NT2/D1 (cell line): ENCODE data around the gene TLL2.

ENCODE experiments used
- DNase-seq: peaks from one replicate; pipeline ENCODE4 v3.0.0-alpha.2; 2011; ENCODE audit warnings: low read depth, low spot score
- H3K27me3 ChIP-seq: 2 replicates; pipeline ENCODE4 v1.6.0; 2011; ENCODE audit warnings: mild to moderate bottlenecking; ENCODE audit not compliant: insufficient read length, insufficient read depth
- H3K36me3 ChIP-seq: 2 replicates; pipeline ENCODE4 v1.6.1; 2011; ENCODE audit warnings: mild to moderate bottlenecking, low read length, mixed read lengths; ENCODE audit not compliant: insufficient read depth, insufficient read length
- H3K4me1 ChIP-seq: 2 replicates; pipeline ENCODE4 v1.5.1; 2011; ENCODE audit not compliant: insufficient read depth, insufficient read length
- H3K4me3 ChIP-seq: 2 replicates; pipeline ENCODE4 v1.5.1; 2011; ENCODE audit warnings: low read depth; ENCODE audit not compliant: insufficient read length
- H3K9ac ChIP-seq: 2 replicates; pipeline ENCODE4 v1.6.0; 2011; ENCODE audit warnings: low read depth; ENCODE audit not compliant: insufficient read length
- H3K9me3 ChIP-seq: 2 replicates; pipeline ENCODE4 v1.5.1; 2011; ENCODE audit warnings: mild to moderate bottlenecking, low read length; ENCODE audit not compliant: insufficient read depth
- SUZ12 ChIP-seq: IDR thresholded peaks from 2 replicates; pipeline ENCODE4 v1.6.1; 2011; ENCODE audit not compliant: insufficient read length, insufficient read depth; ENCODE audit errors: extremely low read depth
- YY1 ChIP-seq: IDR thresholded peaks from 2 replicates; pipeline ENCODE4 v1.6.1; 2011; ENCODE audit not compliant: insufficient read length, insufficient read depth
- ZNF274 ChIP-seq: IDR thresholded peaks from 2 replicates; pipeline ENCODE4 v1.6.1; 2011; ENCODE audit warnings: mild to moderate bottlenecking, low read depth, low read length

The TLL2 gene

DNA sequence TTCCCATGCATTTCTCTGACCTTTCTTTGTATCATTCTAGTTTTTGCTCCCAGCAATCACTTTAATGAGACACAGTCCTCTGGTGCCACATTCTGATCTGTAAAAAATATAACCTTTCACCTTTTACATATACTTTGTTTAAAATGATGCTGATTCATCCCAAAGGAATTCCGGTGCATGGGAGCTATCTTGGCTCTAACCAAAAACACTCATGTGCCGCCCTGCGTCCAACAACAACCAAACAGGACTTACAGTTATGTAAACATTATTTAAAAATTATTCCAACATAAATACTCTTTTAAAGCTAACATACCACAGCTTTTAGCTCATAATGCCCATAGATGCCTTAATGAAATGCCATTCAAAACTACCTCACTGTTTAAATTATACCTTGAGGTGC, 147.2 kb downstream of the TLL2 start:
- no peaks in the 10 kb centered on the region for H3K27me3 ChIP-seq
- TF ChIP-seq YY1 (no peak), ZNF274 (no peak), SUZ12 (no peak)
- DNase-seq = no peak
- no peaks in the 10 kb centered on the region for H3K4me1 ChIP-seq
- H3K4me3 ChIP-seq = no peak overlapping the region
- no peaks in the 10 kb centered on the region; the same call in 1 of the 2 replicates for H3K9me3 ChIP-seq
- no peak overlapping the region for H3K9ac ChIP-seq
- H3K36me3 ChIP-seq = no peaks in the 10 kb centered on the region

DNA sequence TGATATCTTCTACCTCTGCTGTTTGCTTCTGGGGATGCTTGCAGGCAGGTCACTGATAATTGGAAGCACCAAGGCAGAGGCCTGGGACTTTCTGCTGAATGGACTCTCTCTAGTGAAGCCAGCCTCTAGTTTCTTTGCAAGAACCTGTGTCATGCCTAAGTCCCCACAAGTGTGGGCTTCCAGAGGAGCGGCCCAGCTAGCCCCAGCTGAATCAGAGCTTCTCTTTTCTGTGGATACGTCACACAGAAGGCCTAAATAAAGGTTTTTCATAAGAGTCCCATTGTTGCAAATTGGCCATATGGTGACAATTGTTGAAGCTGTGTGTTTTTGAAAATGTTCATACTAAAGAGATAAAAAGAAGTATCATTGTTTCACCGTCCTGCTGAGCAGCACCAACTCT, 148.2 kb downstream of the TLL2 start:
- Histone ChIP-seq H3K9ac (no peak overlapping the region), H3K36me3 (no peaks in the 10 kb centered on the region), H3K4me3 (no peak overlapping the region), H3K4me1 (no peaks in the 10 kb centered on the region), H3K9me3 (no peaks in the 10 kb centered on the region; the same call in 1 of the 2 replicates), H3K27me3 (no peaks in the 10 kb centered on the region)
- DNase-seq = no peak
- TF ChIP-seq SUZ12 (no peak), YY1 (no peak)

DNA sequence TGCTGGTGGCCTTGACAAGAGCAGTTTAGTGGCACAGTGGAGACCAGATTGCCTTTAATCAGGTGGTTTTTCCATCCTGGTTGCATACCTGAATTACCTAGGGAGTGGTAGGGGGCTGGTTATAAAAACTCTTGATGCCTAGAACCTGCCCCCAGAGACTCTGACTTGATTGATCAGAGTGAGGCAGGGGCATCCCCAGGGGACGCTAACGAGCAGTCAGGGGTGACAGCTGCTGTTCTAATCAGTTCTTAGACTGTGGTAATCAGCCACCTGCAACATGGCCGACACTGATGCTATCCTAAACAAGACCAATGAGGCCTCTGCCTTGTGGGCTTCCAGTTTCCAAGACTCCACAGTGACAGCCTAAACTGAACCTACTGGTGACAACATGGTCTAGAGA, 153.0 kb downstream of the TLL2 start:
- no peak overlapping the region for H3K4me3 ChIP-seq
- TF ChIP-seq SUZ12 (no peak), ZNF274 (no peak), YY1 (no peak)
- DNase-seq = no peak
- no peak overlapping the region for H3K9ac ChIP-seq
- H3K4me1 ChIP-seq = no peaks in the 10 kb centered on the region
- H3K9me3 ChIP-seq = no peaks in the 10 kb centered on the region
- no peaks in the 10 kb centered on the region for H3K27me3 ChIP-seq
- H3K36me3 ChIP-seq = no peaks in the 10 kb centered on the region

DNA sequence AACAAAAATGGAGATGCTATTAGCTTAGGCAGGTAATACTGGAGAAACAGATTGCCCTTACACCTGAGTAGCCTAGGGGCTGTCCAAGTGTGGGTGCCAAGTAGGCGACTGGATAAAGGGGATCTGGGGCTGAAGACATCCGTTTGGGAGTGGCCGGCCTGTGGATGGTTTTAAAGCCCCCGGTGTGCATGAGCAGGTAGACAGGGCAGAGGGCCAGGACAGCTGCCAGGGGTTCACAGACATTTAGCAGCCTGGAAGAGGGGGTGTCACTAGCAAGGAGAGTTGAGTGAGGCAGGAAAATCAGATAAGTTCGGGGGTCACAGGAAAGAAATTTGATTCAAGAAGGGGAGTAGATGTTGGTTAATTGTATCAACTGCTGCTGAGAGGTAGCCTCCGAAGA, 153.4 kb downstream of the TLL2 start:
- Histone ChIP-seq H3K9me3 (no peaks in the 10 kb centered on the region), H3K4me1 (no peaks in the 10 kb centered on the region), H3K4me3 (no peak overlapping the region), H3K9ac (no peak overlapping the region), H3K27me3 (no peaks in the 10 kb centered on the region), H3K36me3 (no peaks in the 10 kb centered on the region)
- DNase-seq = no peak
- no peak for TF ChIP-seq SUZ12
- TF ChIP-seq ZNF274 = no peak
- TF ChIP-seq YY1 = no peak

DNA sequence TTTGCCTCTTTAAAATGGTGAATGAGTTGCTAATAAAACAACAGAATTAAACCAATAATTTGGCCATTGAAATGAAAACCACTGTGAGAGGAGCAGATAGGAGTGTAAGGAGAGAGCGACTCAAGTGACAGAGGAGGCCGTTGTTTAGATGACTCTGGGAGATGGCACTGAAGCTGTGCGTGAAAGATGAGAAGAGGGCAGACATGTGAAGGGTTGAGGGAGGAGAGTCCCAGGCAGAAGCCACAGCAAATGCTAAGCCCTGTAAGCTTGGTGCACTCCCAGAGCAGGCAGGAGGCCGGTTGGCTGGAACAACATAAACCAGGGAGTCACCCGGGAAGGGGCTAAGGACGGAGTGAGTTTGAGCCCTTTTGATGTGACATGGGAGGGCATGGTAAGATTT, 154.1 kb downstream of the TLL2 start:
- H3K9me3 ChIP-seq = no peaks in the 10 kb centered on the region
- no peak for DNase-seq
- no peak overlapping the region for H3K9ac ChIP-seq
- H3K4me3 ChIP-seq = no peak overlapping the region
- no peaks in the 10 kb centered on the region for H3K4me1 ChIP-seq
- TF ChIP-seq SUZ12 (no peak), ZNF274 (no peak), YY1 (no peak)
- no peaks in the 10 kb centered on the region for H3K36me3 ChIP-seq
- H3K27me3 ChIP-seq = no peaks in the 10 kb centered on the region

DNA sequence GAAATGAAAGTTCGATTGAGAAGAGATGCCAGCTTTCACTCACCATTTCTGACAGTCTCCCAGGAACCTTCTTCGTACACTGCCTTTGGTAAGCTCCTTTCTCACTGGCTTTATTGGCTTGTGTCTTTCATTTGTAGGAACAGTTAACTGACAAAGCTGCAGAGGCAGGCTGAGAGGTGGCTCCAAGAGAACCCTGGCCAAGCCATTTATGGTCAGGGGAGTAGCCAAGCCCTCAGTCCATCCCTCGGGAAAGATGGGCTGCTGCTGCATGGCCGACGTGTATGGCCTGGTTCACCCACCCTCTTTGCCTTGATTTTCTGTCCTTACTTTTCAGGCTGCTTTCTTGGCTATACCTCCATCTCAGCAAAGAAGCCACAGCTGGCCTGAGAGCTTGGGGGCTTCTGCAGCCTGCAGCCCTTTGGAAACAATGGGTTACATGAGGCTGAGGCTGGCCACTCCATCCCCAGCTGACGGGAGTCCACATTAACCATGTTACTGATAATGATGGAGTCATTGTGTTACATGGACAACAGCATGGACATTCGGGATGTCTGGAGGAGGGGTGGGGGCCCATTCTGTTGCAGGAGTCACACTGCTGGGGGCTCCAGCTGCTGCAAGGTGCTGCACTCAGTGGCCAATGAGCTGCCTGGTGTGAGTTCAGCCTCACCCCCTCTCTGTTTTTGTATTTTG, 154.7 kb downstream of the TLL2 start, which contains the start of gene OPALIN:
TSS of gene OPALIN (minus strand) at position 152 of the 690 bp plus-strand sequence. CDS start at position 46, 106 bp downstream.
- TF ChIP-seq YY1 (no peak), SUZ12 (no peak), ZNF274 (no peak)
- no peak within 1 kb of the TSS for H3K4me3 ChIP-seq
- no peaks in the 10 kb centered on the region for H3K9me3 ChIP-seq
- H3K4me1 ChIP-seq = no peaks in the 10 kb centered on the region
- no peaks in the 10 kb centered on the region for H3K27me3 ChIP-seq
- no peak for DNase-seq
- no peaks in the 10 kb centered on the region for H3K36me3 ChIP-seq
- no peak within 1 kb of the TSS for H3K9ac ChIP-seq

DNA sequence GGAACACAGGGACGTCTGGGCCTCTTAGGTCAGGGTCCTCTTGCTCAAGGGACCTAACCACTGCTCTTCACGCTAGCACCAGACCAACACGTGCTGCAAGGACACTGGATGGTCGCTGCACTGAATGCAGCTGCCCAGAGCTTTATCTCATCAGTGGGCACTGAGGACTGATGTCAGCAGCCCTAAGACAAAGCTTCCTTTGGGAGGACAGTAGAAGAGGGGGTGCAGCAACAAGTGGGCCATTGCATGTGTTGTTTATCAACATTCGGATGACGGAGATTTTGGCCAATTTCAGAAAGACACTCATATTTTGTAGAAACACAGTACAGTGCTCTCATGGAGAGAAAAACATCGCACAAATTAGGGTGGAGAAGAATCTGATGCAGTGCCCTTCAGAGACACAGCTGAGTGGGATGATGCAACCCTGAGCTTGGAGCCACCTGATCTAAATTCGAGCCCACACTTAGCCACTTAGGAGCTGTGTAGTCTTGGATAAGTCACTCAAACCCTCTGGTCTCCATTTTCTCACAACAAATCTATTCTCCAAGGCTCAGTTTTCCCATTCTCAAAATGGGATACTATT, 156.6 kb downstream of the TLL2 start:
- no peak for TF ChIP-seq YY1
- TF ChIP-seq ZNF274 = no peak
- TF ChIP-seq SUZ12 = no peak
- H3K36me3 ChIP-seq = no peaks in the 10 kb centered on the region
- DNase-seq = no peak
- H3K4me3 ChIP-seq = no peak overlapping the region
- no peaks in the 10 kb centered on the region for H3K9me3 ChIP-seq
- no peaks in the 10 kb centered on the region for H3K4me1 ChIP-seq
- no peak overlapping the region for H3K9ac ChIP-seq
- no peaks in the 10 kb centered on the region for H3K27me3 ChIP-seq
